Prostate gland (tissue), 2 donors: Measurements from ENCODE around the gene RAPGEF2. TPM values are rescaled to one million over a fixed set of nuclear protein-coding genes. Genes with fewer than 3 reads are reported as not detected.

Experiments
- DNase-seq: peaks from one replicate; pipeline ENCODE4 v3.0.0-alpha.2; 2019; ENCODE audit warnings: low spot score
- H3K27ac ChIP-seq, 2 donors: fragments of 200-600 bp; sonication (generic); 2 replicates each; pipeline ENCODE4 v1.5.1; 2017 to 2019
- H3K27me3 ChIP-seq: fragments of 200-600 bp; sonication (generic); replicated peaks from 2 replicates; pipeline ENCODE4 v1.5.1; 2019; ENCODE audit not compliant: insufficient read depth
- H3K36me3 ChIP-seq, 2 donors: fragments of 200-600 bp; sonication (generic); 1 replicate in 1 of 2; 2 replicates in 1 of 2; pipeline versions ENCODE4 v1.5.1 to v1.8.1; 2017 to 2019
- H3K4me1 ChIP-seq: fragments of 200-600 bp; sonication (generic); replicated peaks from 2 replicates; pipeline ENCODE4 v1.5.1; 2019
- H3K4me3 ChIP-seq, 2 donors: fragments of 200-600 bp; sonication (generic); 2 replicates each; pipeline ENCODE4 v1.5.1; 2017 to 2019
- H3K9me3 ChIP-seq: fragments of 200-600 bp; sonication (generic); 2 replicates; pipeline ENCODE4 v1.5.1; 2017
- CTCF ChIP-seq, 4 experiments: fragments of 200-600 bp in 2 of 4; fragments of 450-650 bp in 2 of 4; sonication (generic) in 2 of 4; IDR thresholded peaks; 1 replicate in 3 of 4; 2 replicates in 1 of 4; pipeline ENCODE4 v1.5.1; 2016 to 2019; ENCODE audit warnings: antibody characterized with exemption in 4 of 4, mild to moderate bottlenecking in 2 of 4, moderate library complexity in 2 of 4
- POLR2A ChIP-seq: fragments of 450-650 bp; IDR thresholded peaks from one replicate; pipeline ENCODE4 v1.6.1; 2016; ENCODE audit warnings: antibody characterized with exemption, mild to moderate bottlenecking
- POLR2AphosphoS5 ChIP-seq: sonication (generic); formaldehyde crosslinking; IDR thresholded peaks from one replicate; pipeline ENCODE4 v1.6.1; 2017; ENCODE audit warnings: antibody characterized with exemption
- WGBS: methylation state at CpG from one replicate; pipeline ENCODE4 v1.1.5; 2018; 5-methylcytosine and 5-hydroxymethylcytosine counted together
- intact Hi-C: fragments of 100-400 bp; cut with DNase I; formaldehyde crosslinking; loops from one replicate; pipeline ENCODE4 v1.14.2; 2022
- total RNA-seq, 2 donors: library from RNA; depleted of rRNA; stranded (reverse); fragments of >200 nt; gene quantifications; one replicate each; pipeline ENCODE4 v1.1.0, GENCODE V29; 2016

Gene RAPGEF2
- total RNA-seq, 2 donors from 2014 or later, result 29.2 to 29.5 TPM

DNA sequence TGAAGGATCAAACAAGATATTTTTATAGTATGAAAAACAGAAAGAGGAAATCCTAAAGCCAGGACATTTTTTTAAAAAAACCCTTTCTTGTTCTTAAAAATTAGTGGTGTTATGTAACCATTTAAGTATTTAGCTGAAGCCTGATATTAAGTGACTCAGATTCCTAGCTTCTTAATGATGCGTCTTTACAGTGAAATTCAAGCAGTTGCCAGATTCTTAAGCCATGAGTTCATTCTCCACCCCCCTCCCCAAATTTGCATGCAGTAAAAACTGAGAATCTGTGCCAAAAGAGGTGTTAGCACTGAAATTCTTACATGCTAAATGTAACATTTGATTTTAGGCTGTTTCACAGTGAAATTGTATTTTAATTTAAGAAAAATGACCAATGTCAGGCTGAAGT, 180.8 kb downstream of the RAPGEF2 start:
- Histone ChIP-seq H3K4me3 (no peak overlapping the region), H3K27ac (no peak overlapping the region), H3K36me3 (no peaks in the 10 kb centered on the region), H3K4me1 (no peaks in the 10 kb centered on the region), H3K27me3 (no peaks in the 10 kb centered on the region), H3K9me3 (no peaks in the 10 kb centered on the region)
- WGBS, result 39% methylated on average over 1 of the region's 1 CpG
- intact Hi-C loops, result no loop called here
- TF ChIP-seq CTCF (IDR thresholded peaks at IDR 0.05) (no peak), POLR2A (no peak), POLR2AphosphoS5 (no peak)
- no peak for DNase-seq

GRCh38 chr4:159284113-159284512, 181.2 kb downstream of the RAPGEF2 start:
- H3K36me3 ChIP-seq, result no peaks in the 10 kb centered on the region
- TF ChIP-seq POLR2A, result no peak
- TF ChIP-seq POLR2AphosphoS5, result no peak
- TF ChIP-seq CTCF (IDR thresholded peaks at IDR 0.05), result no peak
- H3K9me3 ChIP-seq, result no peaks in the 10 kb centered on the region
- no peaks in the 10 kb centered on the region for H3K27me3 ChIP-seq
- WGBS, result 78% methylated on average over 4 of the region's 4 CpGs
- intact Hi-C loops, result no loop called here
- no peak overlapping the region for H3K27ac ChIP-seq
- no peak overlapping the region for H3K4me3 ChIP-seq
- no peak for DNase-seq
- no peaks in the 10 kb centered on the region for H3K4me1 ChIP-seq

GRCh38 chr4:159284733-159285132, 181.9 kb downstream of the RAPGEF2 start:
- Histone ChIP-seq H3K9me3 (no peaks in the 10 kb centered on the region), H3K27ac (no peak overlapping the region), H3K36me3 (no peaks in the 10 kb centered on the region), H3K4me3 (no peak overlapping the region), H3K4me1 (no peaks in the 10 kb centered on the region), H3K27me3 (no peaks in the 10 kb centered on the region)
- intact Hi-C loops, result no loop called here
- DNase-seq, result no peak
- TF ChIP-seq POLR2AphosphoS5 (no peak), POLR2A (no peak), CTCF (IDR thresholded peaks at IDR 0.05) (no peak)
- WGBS, result 83% methylated on average over 6 of the region's 6 CpGs

GRCh38 chr4:159287767-159288166, 184.9 kb downstream of the RAPGEF2 start:
- Histone ChIP-seq H3K4me1 (no peaks in the 10 kb centered on the region), H3K9me3 (no peaks in the 10 kb centered on the region), H3K27me3 (no peaks in the 10 kb centered on the region), H3K4me3 (no peak overlapping the region), H3K27ac (no peak overlapping the region), H3K36me3 (no peaks in the 10 kb centered on the region)
- intact Hi-C loops, result no loop called here
- TF ChIP-seq CTCF (IDR thresholded peaks at IDR 0.05), result no peak
- DNase-seq, result no peak
- 98% methylated on average over 1 of the region's 1 CpG for WGBS

DNA sequence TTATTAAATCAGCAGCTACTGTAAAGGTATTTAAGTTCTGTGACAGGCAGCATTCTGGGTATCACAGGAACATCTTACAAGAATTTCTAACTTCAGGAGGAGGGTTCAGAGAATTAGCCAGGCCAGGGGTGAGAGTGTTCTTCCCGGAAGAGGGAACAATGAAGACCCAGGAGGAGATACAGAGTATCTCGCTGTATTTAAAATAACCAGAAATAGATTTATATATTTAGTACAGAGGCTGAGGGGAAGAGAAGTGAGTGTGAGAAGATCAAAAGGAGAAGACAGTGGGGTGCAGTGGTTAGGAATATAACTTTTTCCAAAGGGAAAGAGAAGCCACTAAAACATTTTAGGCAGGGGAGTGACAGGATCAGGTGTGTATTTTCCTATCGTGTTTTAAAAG, 186.8 kb downstream of the RAPGEF2 start:
- H3K27ac ChIP-seq, result no peak overlapping the region
- no peak for DNase-seq
- H3K4me1 ChIP-seq, result no peaks in the 10 kb centered on the region
- no peaks in the 10 kb centered on the region for H3K27me3 ChIP-seq
- intact Hi-C loops, result no loop called here
- no peaks in the 10 kb centered on the region for H3K36me3 ChIP-seq
- TF ChIP-seq POLR2A, result no peak
- TF ChIP-seq POLR2AphosphoS5, result no peak
- no peak for TF ChIP-seq CTCF (IDR thresholded peaks at IDR 0.05)
- 82% methylated on average over 3 of the region's 3 CpGs for WGBS
- no peak overlapping the region for H3K4me3 ChIP-seq
- no peaks in the 10 kb centered on the region for H3K9me3 ChIP-seq
